ENCODE results near the gene METTL15.
"Not testable (repeated sequence)": the region's sequence is repeated elsewhere in the genome, so short reads cannot be mapped to it uniquely, and the experiment has no call there.

DNA sequence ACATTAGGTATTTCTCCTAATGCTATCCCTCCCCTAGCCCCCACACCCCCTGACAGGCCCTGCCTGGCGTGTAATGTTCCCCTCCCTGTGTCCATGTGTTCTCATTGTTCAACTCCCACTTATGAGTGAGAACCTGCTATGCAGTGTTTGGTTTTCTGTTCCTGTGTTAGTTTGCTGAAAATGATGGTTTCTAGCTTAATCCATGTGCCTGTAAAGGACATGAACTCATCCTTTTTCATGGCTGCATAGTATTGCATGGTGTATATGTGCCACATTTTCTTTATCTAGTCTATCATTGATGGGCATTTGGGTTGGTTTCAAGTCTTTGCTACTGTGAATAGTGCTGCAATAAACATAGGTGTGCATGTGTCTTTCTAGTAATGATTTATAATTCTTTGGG, 21.0 kb upstream of the METTL15 start:
- not testable (repeated sequence) for TF ChIP-seq CTCF (conservative IDR thresholded peaks at IDR 0.05; ENCODE audit: low read depth, low read length); EZH2phosphoT487 (IDR thresholded peaks at IDR 0.05; ENCODE audit: borderline replicate concordance, low read length)
